Liver (tissue), 9 donors: Measurements from ENCODE around the gene DPYD. TPM values are rescaled to one million over a fixed set of nuclear protein-coding genes. Genes with fewer than 3 reads are reported as not detected.

Source experiments
- DNase-seq: peaks from one replicate; pipeline ENCODE4 v3.0.0-alpha.2; 2017; ENCODE audit warnings: low spot score
- H3K27ac ChIP-seq, 2 donors: one replicate each; pipeline ENCODE4 v1.7.0; 2013; ENCODE audit warnings: inconsistent platforms in 2 of 2, low read length in 2 of 2, control low read depth in 1 of 2, low read depth in 1 of 2, mild to moderate bottlenecking in 1 of 2
- H3K27me3 ChIP-seq, 4 donors: one replicate each; pipeline versions ENCODE4 v1.6.1 to v1.7.0; 2013; ENCODE audit warnings: low read length in 3 of 4, inconsistent platforms in 1 of 4, mild to moderate bottlenecking in 1 of 4, moderate library complexity in 1 of 4; ENCODE audit not compliant: control insufficient read depth in 4 of 4, insufficient read depth in 4 of 4
- H3K36me3 ChIP-seq, 4 donors: one replicate each; pipeline versions ENCODE4 v1.6.1 to v1.7.0; 2013; ENCODE audit warnings: low read length in 3 of 4, mild to moderate bottlenecking in 3 of 4, low read depth in 1 of 4, moderate library complexity in 1 of 4; ENCODE audit not compliant: control insufficient read depth in 4 of 4, insufficient read depth in 3 of 4
- H3K4me1 ChIP-seq, 4 donors: one replicate each; pipeline versions ENCODE4 v1.6.1 to v1.7.0; 2013; ENCODE audit warnings: low read length in 3 of 4, mild to moderate bottlenecking in 3 of 4, moderate library complexity in 1 of 4; ENCODE audit not compliant: control insufficient read depth in 4 of 4, insufficient read depth in 4 of 4
- H3K4me3 ChIP-seq, 3 donors: one replicate each; pipeline versions ENCODE4 v1.6.1 to v1.7.0; 2013; ENCODE audit warnings: low read length in 3 of 3, control low read depth in 1 of 3, low read depth in 1 of 3, mild to moderate bottlenecking in 1 of 3
- H3K9ac ChIP-seq, 2 donors: one replicate each; pipeline ENCODE4 v1.7.0; 2013; ENCODE audit warnings: low read length in 2 of 2, mild to moderate bottlenecking in 2 of 2, moderate library complexity in 2 of 2, control low read depth in 1 of 2, low read depth in 1 of 2
- H3K9me3 ChIP-seq, 4 donors: one replicate each; pipeline versions ENCODE4 v1.6.1 to v1.7.0; 2013; ENCODE audit warnings: low read length in 3 of 4; ENCODE audit not compliant: control insufficient read depth in 4 of 4
- EGR1 ChIP-seq, 2 donors: IDR thresholded peaks; 2 replicates each; pipeline ENCODE4 v1.6.1; 2016 to 2018; ENCODE audit warnings: antibody characterized with exemption in 2 of 2, low read depth in 2 of 2
- FOXA1 ChIP-seq: IDR thresholded peaks from 2 replicates; pipeline ENCODE4 v1.6.1; 2016; ENCODE audit warnings: antibody characterized with exemption
- FOXA2 ChIP-seq: IDR thresholded peaks from 2 replicates; pipeline ENCODE4 v1.6.1; 2016; ENCODE audit warnings: antibody characterized with exemption
- GABPA ChIP-seq, 2 donors: IDR thresholded peaks in 1 of 2; conservative IDR thresholded peaks in 1 of 2; 2 replicates each; pipeline ENCODE4 v1.6.1; 2016; ENCODE audit warnings: antibody characterized with exemption in 2 of 2, mild to moderate bottlenecking in 1 of 2, moderate library complexity in 1 of 2
- HNF4A ChIP-seq, 2 donors: conservative IDR thresholded peaks; 2 replicates each; pipeline ENCODE4 v1.6.1; 2016; ENCODE audit warnings: antibody characterized with exemption in 2 of 2, mild to moderate bottlenecking in 2 of 2
- HNF4G ChIP-seq: IDR thresholded peaks from 2 replicates; pipeline ENCODE4 v1.6.1; 2016; ENCODE audit warnings: antibody characterized with exemption
- JUND ChIP-seq, 2 donors: IDR thresholded peaks; 2 replicates each; pipeline ENCODE4 v1.6.1; 2016; ENCODE audit warnings: antibody characterized with exemption in 2 of 2
- NR2F2 ChIP-seq: IDR thresholded peaks from 2 replicates; pipeline ENCODE4 v1.6.1; 2016; ENCODE audit warnings: antibody characterized with exemption
- RAD21 ChIP-seq, 2 donors: IDR thresholded peaks; 2 replicates each; pipeline ENCODE4 v1.6.1; 2016; ENCODE audit warnings: antibody characterized with exemption in 2 of 2, mild to moderate bottlenecking in 2 of 2
- REST ChIP-seq: IDR thresholded peaks from 2 replicates; pipeline ENCODE4 v1.6.1; 2016; ENCODE audit warnings: antibody characterized with exemption, mild to moderate bottlenecking
- RXRA ChIP-seq, 2 donors: IDR thresholded peaks; 2 replicates each; pipeline ENCODE4 v1.6.1; 2017 to 2018; ENCODE audit warnings: antibody characterized with exemption in 2 of 2, mild to moderate bottlenecking in 1 of 2
- SP1 ChIP-seq: IDR thresholded peaks from 2 replicates; pipeline ENCODE4 v1.6.1; 2018; ENCODE audit warnings: antibody characterized with exemption, mild to moderate bottlenecking
- TAF1 ChIP-seq: conservative IDR thresholded peaks from 2 replicates; pipeline ENCODE4 v1.6.1; 2016; ENCODE audit warnings: antibody characterized with exemption, mild to moderate bottlenecking
- YY1 ChIP-seq: IDR thresholded peaks from 2 replicates; pipeline ENCODE4 v1.6.1; 2016; ENCODE audit warnings: antibody characterized with exemption, mild to moderate bottlenecking
- WGBS: extraction: QIAGEN DNeasy Blood & Tissue Kit; methylation state at CpG from one replicate; pipeline ENCODE4 v1.1.7; 2013; 5-methylcytosine and 5-hydroxymethylcytosine counted together
- polyA plus RNA-seq, 2 donors: library from polyadenylated mRNA; stranded (reverse) in 1 of 2; unstranded in 1 of 2; fragments of 200-250 nt in 1 of 2; fragments of >200 nt in 1 of 2; fragmentation: Nextera tagmentation in 1 of 2; extraction: Ambion mirVana in 1 of 2; gene quantifications; one replicate each; pipeline versions ENCODE4 v1.2.1 to v1.2.3, GENCODE V29; 2013 to 2015
- total RNA-seq, 2 donors: library from RNA; depleted of rRNA; stranded (reverse); fragments of >200 nt; gene quantifications; one replicate each; pipeline ENCODE4 v1.2.3, GENCODE V29; 2014
- TF ChIP-seq, protein P1 (sequence below): IDR thresholded peaks from 2 replicates; pipeline ENCODE4 v1.6.1; 2016; ENCODE audit warnings: antibody characterized with exemption
- TF ChIP-seq, protein P2 (sequence below): fragments of 150-350 bp; IDR thresholded peaks from 2 replicates; pipeline ENCODE4 v1.5.1; 2017; ENCODE audit warnings: improper control_type of control experiment, low read depth, low read length; ENCODE audit not compliant: missing input control
- TF ChIP-seq, protein P3 (sequence below): IDR thresholded peaks from 2 replicates; pipeline ENCODE4 v1.6.1; 2016; ENCODE audit warnings: antibody characterized with exemption
- TF ChIP-seq, protein P4 (sequence below): IDR thresholded peaks from 2 replicates; pipeline ENCODE4 v1.6.1; 2016; ENCODE audit warnings: antibody characterized with exemption
- donor health status: healthy.
- donor health status: healthy.
- donor health status: healthy.
- donor health status: healthy.
- donor health status: healthy.

DPYD gene
- total and polyA plus RNA-seq, 4 donors: 16.2 to 142 (median 47.0) TPM

GRCh38 chr1:97427371-97427770 lies 493.5 kb downstream of the DPYD start:
- no peaks in the 10 kb centered on the region for H3K9me3 ChIP-seq
- H3K27me3 ChIP-seq: no peaks in the 10 kb centered on the region
- H3K9ac ChIP-seq: no peak overlapping the region
- TF ChIP-seq RXRA (IDR thresholded peaks at IDR 0.05) (no peak), FOXA1 (no peak)
- no peaks in the 10 kb centered on the region for H3K4me1 ChIP-seq
- DNase-seq: no peak
- no peak overlapping the region for H3K4me3 ChIP-seq
- 98% methylated on average over 3 of the region's 3 CpGs for WGBS
- H3K27ac ChIP-seq: no peak overlapping the region
- no peaks in the 10 kb centered on the region for H3K36me3 ChIP-seq

- H3K4me1 ChIP-seq: no peaks in the 10 kb centered on the region
- WGBS: 98% methylated on average over 1 of the region's 1 CpG
- TF ChIP-seq, protein P1, sequence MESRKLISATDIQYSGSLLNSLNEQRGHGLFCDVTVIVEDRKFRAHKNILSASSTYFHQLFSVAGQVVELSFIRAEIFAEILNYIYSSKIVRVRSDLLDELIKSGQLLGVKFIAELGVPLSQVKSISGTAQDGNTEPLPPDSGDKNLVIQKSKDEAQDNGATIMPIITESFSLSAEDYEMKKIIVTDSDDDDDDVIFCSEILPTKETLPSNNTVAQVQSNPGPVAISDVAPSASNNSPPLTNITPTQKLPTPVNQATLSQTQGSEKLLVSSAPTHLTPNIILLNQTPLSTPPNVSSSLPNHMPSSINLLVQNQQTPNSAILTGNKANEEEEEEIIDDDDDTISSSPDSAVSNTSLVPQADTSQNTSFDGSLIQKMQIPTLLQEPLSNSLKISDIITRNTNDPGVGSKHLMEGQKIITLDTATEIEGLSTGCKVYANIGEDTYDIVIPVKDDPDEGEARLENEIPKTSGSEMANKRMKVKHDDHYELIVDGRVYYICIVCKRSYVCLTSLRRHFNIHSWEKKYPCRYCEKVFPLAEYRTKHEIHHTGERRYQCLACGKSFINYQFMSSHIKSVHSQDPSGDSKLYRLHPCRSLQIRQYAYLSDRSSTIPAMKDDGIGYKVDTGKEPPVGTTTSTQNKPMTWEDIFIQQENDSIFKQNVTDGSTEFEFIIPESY: no peak
- TF ChIP-seq, protein P2, sequence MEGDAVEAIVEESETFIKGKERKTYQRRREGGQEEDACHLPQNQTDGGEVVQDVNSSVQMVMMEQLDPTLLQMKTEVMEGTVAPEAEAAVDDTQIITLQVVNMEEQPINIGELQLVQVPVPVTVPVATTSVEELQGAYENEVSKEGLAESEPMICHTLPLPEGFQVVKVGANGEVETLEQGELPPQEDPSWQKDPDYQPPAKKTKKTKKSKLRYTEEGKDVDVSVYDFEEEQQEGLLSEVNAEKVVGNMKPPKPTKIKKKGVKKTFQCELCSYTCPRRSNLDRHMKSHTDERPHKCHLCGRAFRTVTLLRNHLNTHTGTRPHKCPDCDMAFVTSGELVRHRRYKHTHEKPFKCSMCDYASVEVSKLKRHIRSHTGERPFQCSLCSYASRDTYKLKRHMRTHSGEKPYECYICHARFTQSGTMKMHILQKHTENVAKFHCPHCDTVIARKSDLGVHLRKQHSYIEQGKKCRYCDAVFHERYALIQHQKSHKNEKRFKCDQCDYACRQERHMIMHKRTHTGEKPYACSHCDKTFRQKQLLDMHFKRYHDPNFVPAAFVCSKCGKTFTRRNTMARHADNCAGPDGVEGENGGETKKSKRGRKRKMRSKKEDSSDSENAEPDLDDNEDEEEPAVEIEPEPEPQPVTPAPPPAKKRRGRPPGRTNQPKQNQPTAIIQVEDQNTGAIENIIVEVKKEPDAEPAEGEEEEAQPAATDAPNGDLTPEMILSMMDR: no peak
- TF ChIP-seq NR2F2 (no peak), EGR1 (IDR thresholded peaks at IDR 0.05; ENCODE audit: low read depth in 2 of 2) (no peak), HNF4G (no peak), REST (no peak), FOXA2 (no peak), SP1 (no peak), YY1 (no peak), TAF1 (no peak), RAD21 (IDR thresholded peaks at IDR 0.05) (no peak), RXRA (IDR thresholded peaks at IDR 0.05) (no peak), JUND (IDR thresholded peaks at IDR 0.05) (no peak), HNF4A (conservative IDR thresholded peaks at IDR 0.05) (no peak), GABPA (IDR thresholded peaks at IDR 0.05 in 1 of 2, conservative IDR thresholded peaks at IDR 0.05 in 1 of 2) (no peak), FOXA1 (no peak)
- TF ChIP-seq, protein P3, sequence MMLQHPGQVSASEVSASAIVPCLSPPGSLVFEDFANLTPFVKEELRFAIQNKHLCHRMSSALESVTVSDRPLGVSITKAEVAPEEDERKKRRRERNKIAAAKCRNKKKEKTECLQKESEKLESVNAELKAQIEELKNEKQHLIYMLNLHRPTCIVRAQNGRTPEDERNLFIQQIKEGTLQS: no peak
- TF ChIP-seq, protein P4, sequence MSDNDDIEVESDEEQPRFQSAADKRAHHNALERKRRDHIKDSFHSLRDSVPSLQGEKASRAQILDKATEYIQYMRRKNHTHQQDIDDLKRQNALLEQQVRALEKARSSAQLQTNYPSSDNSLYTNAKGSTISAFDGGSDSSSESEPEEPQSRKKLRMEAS: no peak
- DNase-seq: no peak
- peaks cover 0 to 3% (median 0%) of the 10 kb centered on the region in 4 donors for H3K36me3 ChIP-seq
- H3K27me3 ChIP-seq: no peaks in the 10 kb centered on the region
- H3K9me3 ChIP-seq: no peaks in the 10 kb centered on the region
- H3K4me3 ChIP-seq: no peak overlapping the region
- no peak overlapping the region for H3K9ac ChIP-seq
- H3K27ac ChIP-seq: no peak overlapping the region
These were observed 496.6 kb downstream of the DPYD start for GRCh38 chr1:97424209-97424608.
